ENCODE measurements around the gene MUS81. TPM values are rescaled to one million over a fixed set of nuclear protein-coding genes. Genes with fewer than 3 reads are reported as not detected.

Gene MUS81
- total and polyA plus RNA-seq, 12 donors: 20.3 to 111 (median 31.7) TPM

- intact Hi-C loops (cut with DNase I): loop anchor here in 7 of 10 donors (1.0 to 10.0 kb wide), 9 partner anchors 15 to 173 kb away; partner anchors contain the start of genes SART1 (in 6 of the 7), C11orf68 (in 4 of the 7), DRAP1 (in 4 of the 7) and CFL1 (in 2 of the 7)
- Histone ChIP-seq H3K27ac (peak within 1 kb of the TSS; percentile 91 to 100 (median 98)), H3K9me3 (no peaks in the 10 kb centered on the region), H3K4me3 (peak within 1 kb of the TSS; percentile 48 to 98 (median 76)), H3K4me1 (peaks cover 20 to 70% (median 57%) of the 10 kb centered on the region in 9 donors), H3K36me3 (peaks cover 0 to 38% (median 16%) of the 10 kb centered on the region in 9 donors), H3K27me3 (no peaks in the 10 kb centered on the region)
- peak; percentile 98 for DNase-seq
- TF ChIP-seq CTCF (IDR thresholded peaks at IDR 0.05): peak; percentile 81 to 93 (median 88)
- WGBS, 2 donors: 0 to 1% methylated on average over 53 to 56 of the region's 57 CpGs
- ATAC-seq: peak; percentile 82 to 90 (median 87)
Observed at GRCh38 chr11:65888163-65888814, 28.1 kb downstream of the MUS81 start, which contains the start of gene FIBP. Gene FIBP (minus strand): TSS chr11:65888471. CDS start chr11:65888418, 53 bp downstream.

GRCh38 chr11:65890324-65891218 is 30.3 kb downstream of the MUS81 start, which contains the start of gene CCDC85B:
Gene CCDC85B (plus strand): TSS chr11:65890673. CDS start chr11:65890784, 111 bp downstream.
- Histone ChIP-seq H3K27ac (peak within 1 kb of the TSS; percentile 91 to 100 (median 98)), H3K27me3 (no peaks in the 10 kb centered on the region), H3K4me1 (peaks cover 22 to 75% (median 65%) of the 10 kb centered on the region in 9 donors), H3K9me3 (no peaks in the 10 kb centered on the region), H3K4me3 (peak within 1 kb of the TSS; percentile 66 to 98 (median 86)), H3K36me3 (peaks cover 0 to 17% (median 0%) of the 10 kb centered on the region in 9 donors)
- intact Hi-C loops (cut with DNase I): loop anchor here in 1 of 10 donors (2.0 kb wide), 1 partner anchor 28 kb away; the partner anchor contains the start of genes C11orf68 and DRAP1
- TF ChIP-seq CTCF (IDR thresholded peaks at IDR 0.05): peak in 4 of 9 donors; percentile 12 to 23 (median 14)
- WGBS, 2 donors: 0% methylated on average over 88 to 94 of the region's 94 CpGs
- DNase-seq: peak; percentile 98 to 99
- ATAC-seq: peak; percentile 74 to 86 (median 81)

- Histone ChIP-seq H3K4me1 (peaks cover 22 to 74% (median 65%) of the 10 kb centered on the region in 9 donors), H3K27me3 (no peaks in the 10 kb centered on the region), H3K9me3 (no peaks in the 10 kb centered on the region), H3K4me3 (peak overlapping the region; percentile 66 to 98 (median 86)), H3K27ac (peak overlapping the region; percentile 91 to 100 (median 98)), H3K36me3 (peaks cover 0 to 13% (median 0%) of the 10 kb centered on the region in 9 donors)
- intact Hi-C loops (cut with DNase I): loop anchor here in 1 of 10 donors (2.0 kb wide), 1 partner anchor 27 kb away; the partner anchor contains the start of genes C11orf68 and DRAP1
- DNase-seq: peak; percentile 70 to 85
- peak; percentile 0 to 46 (median 19) for ATAC-seq
- WGBS, 2 donors: 2 to 4% methylated on average over 50 to 57 of the region's 57 CpGs
- TF ChIP-seq CTCF (IDR thresholded peaks at IDR 0.05): peak in 8 of 9 donors; percentile 22 to 71 (median 50)
Observed at GRCh38 chr11:65891219-65892136, 31.2 kb downstream of the MUS81 start.
